Activated CD8-positive, alpha-beta memory T cell treated with anti-CD3 and anti-CD28 coated beads, Interleukin-2, amount 50 U/mL, for 1 hour (primary cell): Measurements from ENCODE around the gene MYO18B.

Experiments used
- DNase-seq: peaks from one replicate; pipeline ENCODE4 v3.0.0-alpha.2; 2020; ENCODE audit errors: extremely low read depth

MYO18B gene

GRCh38 chr22:25774575-25775026 is 32.6 kb downstream of the MYO18B start:
- DNase-seq, result no peak

- DNase-seq, result no peak
These were observed 33.5 kb downstream of the MYO18B start for GRCh38 chr22:25775531-25775930.

GRCh38 chr22:25777411-25777810 is 35.4 kb downstream of the MYO18B start:
- no peak for DNase-seq

- DNase-seq, result no peak
These were observed 35.9 kb downstream of the MYO18B start for GRCh38 chr22:25777870-25778269.

- no peak for DNase-seq
These were observed 37.4 kb downstream of the MYO18B start for GRCh38 chr22:25779426-25779825.

- no peak for DNase-seq
These were observed 37.9 kb downstream of the MYO18B start for GRCh38 chr22:25779890-25780289.

- no peak for DNase-seq
These were observed 38.7 kb downstream of the MYO18B start for GRCh38 chr22:25780673-25781072.

GRCh38 chr22:25781801-25782200 is 39.8 kb downstream of the MYO18B start:
- no peak for DNase-seq

- DNase-seq, result no peak
These were observed 40.8 kb downstream of the MYO18B start for GRCh38 chr22:25782831-25783230.

GRCh38 chr22:25783856-25784255 is 41.9 kb downstream of the MYO18B start:
- no peak for DNase-seq

GRCh38 chr22:25786165-25786564 is 44.2 kb downstream of the MYO18B start:
- DNase-seq, result no peak

- no peak for DNase-seq
These were observed 49.6 kb downstream of the MYO18B start for GRCh38 chr22:25791556-25791955.

GRCh38 chr22:25795478-25795877 is 53.5 kb downstream of the MYO18B start:
- DNase-seq, result no peak

GRCh38 chr22:25797498-25798290 is 55.7 kb downstream of the MYO18B start:
- DNase-seq, result no peak

- DNase-seq, result no peak
These were observed 58.8 kb downstream of the MYO18B start for GRCh38 chr22:25800766-25801165.

GRCh38 chr22:25802018-25802417 is 60.0 kb downstream of the MYO18B start:
- DNase-seq, result no peak

- DNase-seq, result no peak
These were observed 62.7 kb downstream of the MYO18B start for GRCh38 chr22:25804676-25805075.

- DNase-seq, result no peak
These were observed 64.6 kb downstream of the MYO18B start for GRCh38 chr22:25806579-25806978.

GRCh38 chr22:25814685-25815084 is 72.7 kb downstream of the MYO18B start:
- no peak for DNase-seq

GRCh38 chr22:25815561-25815960 is 73.6 kb downstream of the MYO18B start:
- no peak for DNase-seq

GRCh38 chr22:25816522-25817059 is 74.6 kb downstream of the MYO18B start:
- no peak for DNase-seq

GRCh38 chr22:25817092-25817943 is 75.3 kb downstream of the MYO18B start:
- no peak for DNase-seq

- no peak for DNase-seq
These were observed 76.6 kb downstream of the MYO18B start for GRCh38 chr22:25818541-25818940.
